GM19238 (cell line): ENCODE results near the gene GAPVD1.
A peak's percentile ranks its signal among the peaks of the same experiment; 100 is the strongest.
"Not testable (repeated sequence)": the region's sequence is repeated elsewhere in the genome, so short reads cannot be mapped to it uniquely, and the experiment has no call there.

Source experiments
- DNase-seq: peaks from one replicate; pipeline ENCODE4 v3.0.0; 2011; ENCODE audit warnings: low spot score; ENCODE audit not compliant: insufficient read length

Gene GAPVD1

GRCh38 chr9:125374443-125375309 is 113.0 kb downstream of the GAPVD1 start:
- DNase-seq: peak; percentile 84

- DNase-seq: no peak
Observed at GRCh38 chr9:125375820-125376219, 114.2 kb downstream of the GAPVD1 start.

- no peak for DNase-seq
Observed at GRCh38 chr9:125376261-125377226, 114.9 kb downstream of the GAPVD1 start.

- DNase-seq: no peak
Observed at GRCh38 chr9:125377584-125378250, 116.1 kb downstream of the GAPVD1 start.

GRCh38 chr9:125378778-125379177 is 117.2 kb downstream of the GAPVD1 start:
- DNase-seq: no peak

GRCh38 chr9:125379208-125379607 is 117.6 kb downstream of the GAPVD1 start:
- no peak for DNase-seq

GRCh38 chr9:125380406-125380805 is 118.8 kb downstream of the GAPVD1 start:
- DNase-seq: no peak

GRCh38 chr9:125387861-125388524 is 126.4 kb downstream of the GAPVD1 start:
- DNase-seq: no peak

GRCh38 chr9:125388978-125389377 is 127.4 kb downstream of the GAPVD1 start:
- DNase-seq: no peak

GRCh38 chr9:125391704-125392103 is 130.1 kb downstream of the GAPVD1 start:
- no peak for DNase-seq

GRCh38 chr9:125393426-125393825 is 131.8 kb downstream of the GAPVD1 start:
- DNase-seq: no peak

- no peak for DNase-seq
Observed at GRCh38 chr9:125396799-125397198, 135.2 kb downstream of the GAPVD1 start.

GRCh38 chr9:125397736-125398135 is 136.1 kb downstream of the GAPVD1 start:
- DNase-seq: no peak

- DNase-seq: no peak
Observed at GRCh38 chr9:125398243-125398642, 136.6 kb downstream of the GAPVD1 start.

GRCh38 chr9:125399165-125399564 is 137.5 kb downstream of the GAPVD1 start:
- no peak for DNase-seq

GRCh38 chr9:125399666-125400065 is 138.0 kb downstream of the GAPVD1 start:
- DNase-seq: no peak

- not testable (repeated sequence) for DNase-seq
Observed at GRCh38 chr9:125400232-125400631, 138.6 kb downstream of the GAPVD1 start.

- DNase-seq: no peak
Observed at GRCh38 chr9:125400725-125401716, 139.4 kb downstream of the GAPVD1 start.

- no peak for DNase-seq
Observed at GRCh38 chr9:125404733-125405132, 143.1 kb downstream of the GAPVD1 start.
